Brain microvascular endothelial cell (primary cell): Measurements from ENCODE around the gene CEP57.

Experiments
- DNase-seq: peaks from one replicate; pipeline ENCODE4 v3.0.0-alpha.2; 2020
- H3K27ac ChIP-seq: fragments of 250-450 bp; sonication (Bioruptor Pico); 2 replicates; pipeline ENCODE4 v1.5.1; 2020; ENCODE audit warnings: mild to moderate bottlenecking, moderate library complexity
- H3K27me3 ChIP-seq: fragments of 250-450 bp; sonication (Bioruptor Pico); replicated peaks from 2 replicates; pipeline ENCODE4 v1.5.1; 2020; ENCODE audit warnings: mild to moderate bottlenecking
- H3K36me3 ChIP-seq: fragments of 250-450 bp; sonication (Bioruptor Pico); replicated peaks from 2 replicates; pipeline ENCODE4 v1.5.1; 2020; ENCODE audit warnings: mild to moderate bottlenecking
- H3K4me3 ChIP-seq: 2 replicates; pipeline ENCODE4 v1.5.1; 2011; ENCODE audit warnings: low read depth, mild to moderate bottlenecking, control low read depth, low read length, moderate library complexity
- CTCF ChIP-seq: IDR thresholded peaks from 2 replicates; pipeline ENCODE4 v1.5.1; 2011; ENCODE audit warnings: low read depth, mild to moderate bottlenecking, moderate library complexity, low read length, control low read depth, inconsistent platforms; ENCODE audit errors: missing control alignments
- in situ Hi-C: cut with HindIII; loops from 2 replicates; pipeline ENCODE4 v1.10.0; 2017; ENCODE audit warnings: low sequenced_read_pairs, low pct_ligation_motif_present

CEP57 gene

GRCh38 chr11:95780544-95780943 is 9.8 kb upstream of the CEP57 start:
- no peak for TF ChIP-seq CTCF
- DNase-seq = no peak

GRCh38 chr11:95788921-95789505 is 1.3 kb upstream of the CEP57 start:
- Histone ChIP-seq H3K36me3 (peaks cover 10% of the 10 kb centered on the region), H3K4me3 (peak overlapping the region; percentile 94), H3K27ac (peak overlapping the region; percentile 99), H3K27me3 (no peaks in the 10 kb centered on the region)
- peak; percentile 39 for DNase-seq
- peak; percentile 68 for TF ChIP-seq CTCF
- in situ Hi-C loops = no loop called here

More at GRCh38 chr11:95780544-95780943, 9.8 kb upstream of the CEP57 start:
- no peak overlapping the region for H3K4me3 ChIP-seq
- in situ Hi-C loops = no loop called here
- H3K27ac ChIP-seq = no peak overlapping the region
- no peaks in the 10 kb centered on the region for H3K27me3 ChIP-seq
- H3K36me3 ChIP-seq = peaks cover 26% of the 10 kb centered on the region

GRCh38 chr11:95789506-95790122 is 684 bp upstream of the CEP57 start, which contains the start of gene FAM76B:
FAM76B (minus strand) TSS chr11:95789782; CDS start chr11:95789478, 304 bp downstream.
- Histone ChIP-seq H3K27ac (peak within 1 kb of the TSS; percentile 99), H3K27me3 (no peaks in the 10 kb centered on the region), H3K36me3 (peaks cover 7% of the 10 kb centered on the region), H3K4me3 (peak within 1 kb of the TSS; percentile 94)
- in situ Hi-C loops = no loop called here
- peak; percentile 97 for DNase-seq
- no peak for TF ChIP-seq CTCF

GRCh38 chr11:95790933-95791708 is 823 bp downstream of the CEP57 start:
- no peaks in the 10 kb centered on the region for H3K36me3 ChIP-seq
- DNase-seq = peak; percentile 59
- no peaks in the 10 kb centered on the region for H3K27me3 ChIP-seq
- in situ Hi-C loops = no loop called here
- TF ChIP-seq CTCF = no peak
- H3K27ac ChIP-seq = peak overlapping the region; percentile 99
- peak overlapping the region; percentile 94 for H3K4me3 ChIP-seq

GRCh38 chr11:95791709-95792033 is 1.4 kb downstream of the CEP57 start:
- no peak for DNase-seq
- in situ Hi-C loops = no loop called here
- Histone ChIP-seq H3K36me3 (no peaks in the 10 kb centered on the region), H3K27ac (no peak overlapping the region), H3K4me3 (peak overlapping the region; percentile 94), H3K27me3 (no peaks in the 10 kb centered on the region)
- no peak for TF ChIP-seq CTCF
